Heart right ventricle (tissue), 16 donors: ENCODE measurements around the gene PTPN21. TPM values are rescaled to one million over a fixed set of nuclear protein-coding genes. Genes with fewer than 3 reads are reported as not detected.

Source experiments
- ATAC-seq, 8 donors: fragments of 200-7000 bp; cut with Tn5 transposase; one replicate each; pipeline ENCODE4 v1.9.1; 2020; ENCODE audit warnings: mild to moderate bottlenecking in 8 of 8, moderate library complexity in 8 of 8, moderate number of reproducible peaks in 1 of 8
- DNase-seq, 2 donors: peaks; one replicate each; pipeline ENCODE4 v3.0.0-alpha.2; 2020
- H3K27ac ChIP-seq, 10 donors: fragments of 200-600 bp; sonication (generic) in 2 of 10; one replicate each; pipeline versions ENCODE4 v1.5.0 to v1.8.0; 2020 to 2022; ENCODE audit warnings: mild to moderate bottlenecking in 3 of 10
- H3K27me3 ChIP-seq, 7 donors: fragments of 200-600 bp; one replicate each; pipeline ENCODE4 v1.8.0; 2021 to 2022; ENCODE audit warnings: mild to moderate bottlenecking in 2 of 7
- H3K36me3 ChIP-seq, 9 donors: fragments of 200-600 bp; sonication (generic) in 1 of 9; one replicate each; pipeline versions ENCODE4 v1.5.0 to v1.8.0; 2020 to 2022; ENCODE audit warnings: mild to moderate bottlenecking in 2 of 9
- H3K4me1 ChIP-seq, 9 donors: fragments of 200-600 bp; sonication (generic) in 1 of 9; one replicate each; pipeline versions ENCODE4 v1.5.0 to v1.8.0; 2020 to 2022; ENCODE audit warnings: mild to moderate bottlenecking in 4 of 9
- H3K4me3 ChIP-seq, 10 donors: fragments of 200-600 bp; sonication (generic) in 2 of 10; one replicate each; pipeline versions ENCODE4 v1.5.0 to v1.8.0; 2020 to 2022; ENCODE audit warnings: mild to moderate bottlenecking in 7 of 10, moderate library complexity in 2 of 10
- H3K9me3 ChIP-seq, 11 donors: fragments of 200-600 bp in 10 of 11; sonication (generic) in 2 of 11; one replicate each; pipeline versions ENCODE4 v1.5.0 to v1.8.0; 2013 to 2022; ENCODE audit warnings: mild to moderate bottlenecking in 2 of 11, control low read depth in 1 of 11, moderate library complexity in 1 of 11
- WGBS, 2 donors: extraction: QIAGEN DNeasy Blood & Tissue Kit; methylation state at CpG; one replicate each; pipeline ENCODE4 v1.1.7; 2013; ENCODE audit warnings: inconsistent platforms in 1 of 2; 5-methylcytosine and 5-hydroxymethylcytosine counted together
- intact Hi-C, 10 donors: fragments of 100-400 bp; cut with DNase I; formaldehyde crosslinking; loops; one replicate each; pipeline versions ENCODE4 v1.11.1 to v1.14.2; 2022
- polyA plus RNA-seq, 2 donors: library from polyadenylated mRNA; stranded (reverse); fragments of 200-250 nt; gene quantifications; one replicate each; pipeline ENCODE4 v1.2.3, GENCODE V29; 2013
- total RNA-seq, 10 donors: library from RNA; stranded (reverse); fragmentation: NEBNext Ultra II Directional in 3 of 10; extraction: Animal tissue kit (Norgen Biotek cat#: 25700) in 3 of 10; gene quantifications; one replicate each; pipeline versions ENCODE4 v1.2.1 to v1.2.4, GENCODE V29; 2021 to 2023
- TF ChIP-seq, protein P1 (sequence below), 9 donors: fragments of 200-600 bp; sonication (generic) in 2 of 9; IDR thresholded peaks; one replicate each; pipeline versions ENCODE4 v1.5.0 to v1.8.0; 2021 to 2022; ENCODE audit warnings: antibody characterized with exemption in 9 of 9, mild to moderate bottlenecking in 5 of 9, moderate library complexity in 1 of 9
- donor health status: Arrhythmogenic right ventricular cardiomyopathy.
- donor health status: ischemic (EF 13 %, LVEDD 7.1; RV severe dilation, severe dysfunction).
- donor health status: healthy with polysubstance abuse.
- donor health status: DM: no; HTN: yes; CAD: no.
- donor health status: DM: no; HTN: no; CAD: no.
- donor health status: ischemic (EF 25% LVEDD 6.9; RV normal size, moderate dysfunction).
- donor health status: ischemic (EF 25% LVEDD 5.7; RV mildly dilated, moderate dysfunction).
- donor health status: healthy.
- donor health status: DM: yes; HTN: yes; CAD: no.
- donor health status: Ischemic cardiomyopathy.
- donor health status: ischemic (EF 35%, LVEDD 5.7; RV mildly dilated, moderate dysfunction).
- donor health status: nonischemic (EF 11% LVEDD 7.7; RV severe dilation, severe dysfunction).
- donor health status: DM: yes; HTN: yes; CAD: no.
- donor health status: PGD.
- donor health status: ischemic (EF 29% LVEDD 5.4; RV normal size, mild dysfunction).
- donor health status: nonischemic (EF 23%, LVEDD 6.1; RV moderate dilation, normal function).

PTPN21 gene
- total and polyA plus RNA-seq, 12 donors = 5.3 to 62.1 (median 34.9) TPM

DNA sequence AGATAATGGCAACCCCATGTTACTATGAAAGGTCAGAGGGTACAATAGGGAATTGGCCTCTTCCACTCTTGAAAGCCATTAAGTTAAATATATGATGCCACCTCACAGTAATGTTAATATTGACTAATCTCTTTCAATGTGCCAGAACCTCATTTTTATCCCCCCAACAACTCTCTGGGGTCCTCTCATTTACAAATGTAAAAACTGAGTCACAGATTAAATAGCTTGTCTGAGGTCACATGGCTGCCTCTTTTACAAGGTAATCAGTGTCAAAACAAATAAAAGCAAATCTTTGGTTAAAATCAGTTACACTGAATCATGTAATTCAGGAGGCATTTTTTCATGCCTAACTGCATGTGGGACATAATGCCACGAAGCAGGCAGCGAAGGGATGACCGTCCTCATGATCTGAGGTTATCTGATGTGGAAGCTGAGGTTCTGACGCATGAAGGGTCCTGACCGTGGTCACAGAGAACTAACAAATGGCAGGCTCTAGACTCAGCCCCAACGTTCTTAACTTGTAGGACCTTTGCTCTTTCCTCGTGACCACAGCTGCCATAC lies 78.5 kb downstream of the PTPN21 start:
- WGBS, 2 donors = 75 to 83% methylated on average over 7 of the region's 7 CpGs
- ATAC-seq = no peak

DNA sequence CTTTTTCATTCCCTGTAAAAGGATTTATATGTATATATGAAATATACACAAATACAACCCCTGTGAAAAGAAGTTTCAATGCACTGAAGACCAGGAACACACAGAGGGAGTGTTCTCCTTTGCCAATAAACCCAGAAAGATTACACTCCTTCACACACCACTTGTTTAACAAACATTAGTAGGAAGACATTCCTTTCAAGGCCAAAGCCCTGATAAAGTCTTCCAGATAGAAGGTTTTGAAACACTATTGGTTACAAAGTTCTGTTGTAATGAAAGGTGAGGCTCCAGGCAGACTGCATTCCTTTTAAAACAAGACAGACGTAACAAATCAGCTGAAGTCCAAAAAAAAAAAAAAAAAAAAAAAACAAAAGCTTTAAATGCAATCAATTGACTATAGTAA lies 81.0 kb downstream of the PTPN21 start:
- intact Hi-C loops = no loop called here
- no peak for ATAC-seq
- H3K36me3 ChIP-seq = peaks cover 0 to 100% (median 39%) of the 10 kb centered on the region in 9 donors

More for the DNA sequence above, 78.5 kb downstream of the PTPN21 start:
- peaks cover 0 to 27% (median 9%) of the 10 kb centered on the region in 9 donors for H3K4me1 ChIP-seq
- TF ChIP-seq, protein P1, sequence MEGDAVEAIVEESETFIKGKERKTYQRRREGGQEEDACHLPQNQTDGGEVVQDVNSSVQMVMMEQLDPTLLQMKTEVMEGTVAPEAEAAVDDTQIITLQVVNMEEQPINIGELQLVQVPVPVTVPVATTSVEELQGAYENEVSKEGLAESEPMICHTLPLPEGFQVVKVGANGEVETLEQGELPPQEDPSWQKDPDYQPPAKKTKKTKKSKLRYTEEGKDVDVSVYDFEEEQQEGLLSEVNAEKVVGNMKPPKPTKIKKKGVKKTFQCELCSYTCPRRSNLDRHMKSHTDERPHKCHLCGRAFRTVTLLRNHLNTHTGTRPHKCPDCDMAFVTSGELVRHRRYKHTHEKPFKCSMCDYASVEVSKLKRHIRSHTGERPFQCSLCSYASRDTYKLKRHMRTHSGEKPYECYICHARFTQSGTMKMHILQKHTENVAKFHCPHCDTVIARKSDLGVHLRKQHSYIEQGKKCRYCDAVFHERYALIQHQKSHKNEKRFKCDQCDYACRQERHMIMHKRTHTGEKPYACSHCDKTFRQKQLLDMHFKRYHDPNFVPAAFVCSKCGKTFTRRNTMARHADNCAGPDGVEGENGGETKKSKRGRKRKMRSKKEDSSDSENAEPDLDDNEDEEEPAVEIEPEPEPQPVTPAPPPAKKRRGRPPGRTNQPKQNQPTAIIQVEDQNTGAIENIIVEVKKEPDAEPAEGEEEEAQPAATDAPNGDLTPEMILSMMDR (IDR thresholded peaks at IDR 0.05) = no peak
- peaks cover 4 to 100% (median 36%) of the 10 kb centered on the region in 9 donors for H3K36me3 ChIP-seq
- no peaks in the 10 kb centered on the region for H3K27me3 ChIP-seq
- intact Hi-C loops = no loop called here
- no peak overlapping the region for H3K4me3 ChIP-seq
- H3K9me3 ChIP-seq = no peaks in the 10 kb centered on the region
- peak overlapping the region in 2 of 10 donors; percentile 0 to 61 for H3K27ac ChIP-seq
- no peak for DNase-seq

DNA sequence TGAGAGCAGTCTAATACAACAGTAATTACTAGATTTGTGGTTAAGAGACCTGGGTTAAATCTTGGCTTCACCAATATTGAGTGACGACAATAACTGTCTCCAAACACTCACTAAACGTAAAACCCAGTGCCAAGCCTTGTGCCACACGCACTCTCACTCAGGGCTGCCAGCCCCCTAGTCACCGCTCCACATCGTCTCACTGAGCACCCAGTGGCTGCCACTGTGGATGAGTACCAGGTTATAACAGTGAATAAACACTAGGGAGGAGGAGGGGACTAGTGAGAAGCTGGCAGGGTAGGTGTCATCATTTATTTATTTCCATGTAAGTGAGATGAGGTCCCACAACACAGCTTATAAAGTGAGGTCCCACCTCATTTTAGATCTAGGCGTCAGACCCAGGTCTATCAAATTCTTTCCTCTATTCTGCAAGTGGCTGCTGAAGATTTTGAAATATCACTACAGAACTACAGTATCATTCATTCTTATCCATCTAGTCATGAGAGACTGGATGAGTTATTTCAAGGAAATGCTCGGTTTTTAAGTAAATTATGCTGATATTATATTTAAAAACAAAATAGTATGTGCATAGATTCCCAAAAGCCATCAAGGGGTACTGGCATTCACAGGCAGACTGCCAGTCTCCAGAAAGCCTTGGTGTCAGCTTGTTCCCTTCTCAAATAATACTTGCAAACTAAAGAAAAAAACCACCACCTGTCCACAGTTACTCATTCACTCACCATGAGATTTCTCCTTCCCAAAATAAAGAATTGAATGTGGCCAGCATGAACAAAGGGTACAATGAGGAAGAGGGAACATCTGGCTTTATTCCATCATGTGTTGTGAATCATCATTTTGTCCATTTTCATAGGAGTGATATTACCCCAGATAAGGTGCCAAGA lies 84.0 kb downstream of the PTPN21 start:
- DNase-seq = no peak
- Histone ChIP-seq H3K4me3 (no peak overlapping the region), H3K27me3 (no peaks in the 10 kb centered on the region), H3K36me3 (peaks cover 0 to 100% (median 46%) of the 10 kb centered on the region in 9 donors), H3K9me3 (no peaks in the 10 kb centered on the region), H3K4me1 (no peaks in the 10 kb centered on the region), H3K27ac (no peak overlapping the region)
- 65 to 77% methylated on average over 7 of the region's 7 CpGs for WGBS, 2 donors
- intact Hi-C loops = no loop called here
- peak in 4 of 8 donors; percentile 54 to 81 (median 72) for ATAC-seq
- TF ChIP-seq, protein P1 (IDR thresholded peaks at IDR 0.05) = no peak

More for the DNA sequence above, 81.0 kb downstream of the PTPN21 start:
- H3K4me1 ChIP-seq = peaks cover 0 to 17% (median 8%) of the 10 kb centered on the region in 9 donors
- no peak overlapping the region for H3K4me3 ChIP-seq
- H3K27ac ChIP-seq = no peak overlapping the region
- H3K9me3 ChIP-seq = no peaks in the 10 kb centered on the region
- no peak for DNase-seq
- H3K27me3 ChIP-seq = no peaks in the 10 kb centered on the region
- 78 to 100% methylated on average over 1 of the region's 1 CpG for WGBS, 2 donors
- TF ChIP-seq, protein P1 (IDR thresholded peaks at IDR 0.05) = no peak

DNA sequence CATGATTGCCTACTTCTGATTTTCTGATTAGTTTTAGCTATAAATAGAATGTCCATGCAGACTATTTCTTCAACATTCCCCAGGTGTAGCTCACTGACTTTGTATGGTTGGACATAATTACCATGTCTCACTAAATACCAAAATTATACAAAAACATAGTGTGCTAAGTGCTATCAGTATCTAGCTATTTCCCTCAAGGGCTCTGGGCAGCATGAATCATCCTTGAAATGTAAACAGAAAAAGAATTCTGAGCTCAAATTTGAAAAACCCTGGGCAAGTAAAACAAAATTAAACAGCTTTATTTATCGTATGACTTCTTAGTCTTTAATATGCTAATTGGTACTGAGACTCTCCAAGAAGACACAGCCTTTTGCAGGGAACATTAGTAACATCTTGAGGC lies 86.4 kb downstream of the PTPN21 start:
- Histone ChIP-seq H3K9me3 (no peaks in the 10 kb centered on the region), H3K36me3 (peaks cover 0 to 100% (median 46%) of the 10 kb centered on the region in 9 donors), H3K27ac (no peak overlapping the region), H3K4me1 (no peaks in the 10 kb centered on the region), H3K27me3 (no peaks in the 10 kb centered on the region), H3K4me3 (no peak overlapping the region)
- TF ChIP-seq, protein P1 (IDR thresholded peaks at IDR 0.05) = no peak
- 92 to 95% methylated on average over 1 of the region's 1 CpG for WGBS, 2 donors
- intact Hi-C loops = no loop called here
- no peak for ATAC-seq
- no peak for DNase-seq
